ENCODE results near the gene MLLT1.
"Not testable (repeated sequence)": the region's sequence is repeated elsewhere in the genome, so short reads cannot be mapped to it uniquely, and the experiment has no call there.

Gene MLLT1, protein sequence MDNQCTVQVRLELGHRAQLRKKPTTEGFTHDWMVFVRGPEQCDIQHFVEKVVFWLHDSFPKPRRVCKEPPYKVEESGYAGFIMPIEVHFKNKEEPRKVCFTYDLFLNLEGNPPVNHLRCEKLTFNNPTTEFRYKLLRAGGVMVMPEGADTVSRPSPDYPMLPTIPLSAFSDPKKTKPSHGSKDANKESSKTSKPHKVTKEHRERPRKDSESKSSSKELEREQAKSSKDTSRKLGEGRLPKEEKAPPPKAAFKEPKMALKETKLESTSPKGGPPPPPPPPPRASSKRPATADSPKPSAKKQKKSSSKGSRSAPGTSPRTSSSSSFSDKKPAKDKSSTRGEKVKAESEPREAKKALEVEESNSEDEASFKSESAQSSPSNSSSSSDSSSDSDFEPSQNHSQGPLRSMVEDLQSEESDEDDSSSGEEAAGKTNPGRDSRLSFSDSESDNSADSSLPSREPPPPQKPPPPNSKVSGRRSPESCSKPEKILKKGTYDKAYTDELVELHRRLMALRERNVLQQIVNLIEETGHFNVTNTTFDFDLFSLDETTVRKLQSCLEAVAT

DNA sequence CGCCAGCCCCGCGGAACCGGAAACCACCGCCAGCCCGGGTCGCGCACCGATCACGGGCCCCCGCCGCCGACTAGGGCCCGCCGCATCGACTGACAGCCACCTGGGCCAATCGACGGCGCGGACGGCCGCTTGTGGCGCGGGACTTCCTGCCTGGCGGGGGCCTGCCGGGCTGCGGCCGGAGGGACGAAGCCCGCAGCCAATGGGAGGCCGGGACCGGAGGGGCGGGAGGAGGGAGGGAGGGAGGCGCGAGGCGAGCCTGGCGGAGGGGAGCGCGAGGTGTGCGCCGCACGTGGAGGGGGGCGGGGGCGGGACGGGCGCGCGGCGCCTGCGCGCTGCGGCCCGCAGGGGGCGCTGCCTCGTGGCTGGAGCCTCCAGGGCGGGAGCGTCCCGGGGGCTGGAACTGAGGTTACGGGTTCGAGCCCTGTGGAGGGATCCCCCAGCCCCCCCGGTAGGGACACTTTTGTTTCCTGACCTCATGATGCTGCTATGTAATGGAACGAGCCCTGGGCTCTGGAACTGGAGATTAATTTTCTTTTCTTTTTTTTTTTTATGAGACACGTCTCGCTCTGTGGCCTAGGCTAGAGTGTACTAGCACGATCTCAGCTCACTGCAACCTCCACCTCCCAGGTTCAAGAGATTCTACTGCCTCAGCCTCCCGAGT, at the start of gene MLLT1:
TSS of gene MLLT1 (minus strand) at position 45 of the 661 bp plus-strand sequence. CDS start 191 bp downstream, outside the sequence.
- peak; percentile 99 for DNase-seq (ENCODE audit: extremely low spot score)
- ChIA-PET POLR2A (no interaction called here), CTCF (no interaction called here)
- no peak for TF ChIP-seq ZNF384 (IDR thresholded peaks at IDR 0.05)
- no peak for TF ChIP-seq FOXK2 (IDR thresholded peaks at IDR 0.05)
- TF ChIP-seq, protein P1, sequence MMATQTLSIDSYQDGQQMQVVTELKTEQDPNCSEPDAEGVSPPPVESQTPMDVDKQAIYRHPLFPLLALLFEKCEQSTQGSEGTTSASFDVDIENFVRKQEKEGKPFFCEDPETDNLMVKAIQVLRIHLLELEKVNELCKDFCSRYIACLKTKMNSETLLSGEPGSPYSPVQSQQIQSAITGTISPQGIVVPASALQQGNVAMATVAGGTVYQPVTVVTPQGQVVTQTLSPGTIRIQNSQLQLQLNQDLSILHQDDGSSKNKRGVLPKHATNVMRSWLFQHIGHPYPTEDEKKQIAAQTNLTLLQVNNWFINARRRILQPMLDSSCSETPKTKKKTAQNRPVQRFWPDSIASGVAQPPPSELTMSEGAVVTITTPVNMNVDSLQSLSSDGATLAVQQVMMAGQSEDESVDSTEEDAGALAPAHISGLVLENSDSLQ (IDR thresholded peaks at IDR 0.05) = peak; percentile 99
- peak; percentile 92 for TF ChIP-seq L3MBTL2 (conservative IDR thresholded peaks at IDR 0.05)
- TF ChIP-seq ARNT (IDR thresholded peaks at IDR 0.05) = no peak
- no peak for TF ChIP-seq SP1 (IDR thresholded peaks at IDR 0.05)

DNA sequence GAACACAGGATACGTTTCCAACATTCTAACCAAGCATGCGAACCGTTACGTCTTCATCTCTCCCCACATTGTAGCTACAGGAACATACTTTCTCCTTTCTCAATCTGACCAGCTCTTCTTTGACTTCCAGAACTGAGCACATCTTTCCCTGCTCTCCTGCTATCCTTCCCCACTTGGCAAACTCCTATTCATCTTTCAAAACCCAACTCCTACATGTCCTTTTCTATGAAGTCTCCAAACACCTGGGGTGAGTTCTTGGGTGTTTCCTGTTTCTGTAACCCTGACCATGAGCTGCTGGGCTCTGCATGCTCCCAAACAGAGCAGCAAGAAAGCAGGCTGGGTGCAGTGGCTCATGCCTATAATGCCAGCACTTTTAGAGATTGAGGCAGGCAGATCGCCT, 47.0 kb upstream of the MLLT1 start:
- ChIA-PET CTCF (no interaction called here), POLR2A (no interaction called here)
- DNase-seq (ENCODE audit: extremely low spot score) = no peak
- TF ChIP-seq, protein P1 (IDR thresholded peaks at IDR 0.05) = no peak
- TF ChIP-seq ARNT (IDR thresholded peaks at IDR 0.05) = no peak
- TF ChIP-seq SP1 (IDR thresholded peaks at IDR 0.05) = no peak
- no peak for TF ChIP-seq LEF1 (IDR thresholded peaks at IDR 0.05; ENCODE audit: borderline replicate concordance)
- TF ChIP-seq SUZ12 (IDR thresholded peaks at IDR 0.05) = no peak
- TF ChIP-seq FOXM1 (IDR thresholded peaks at IDR 0.05; ENCODE audit: borderline replicate concordance) = no peak
- TF ChIP-seq TARDBP (IDR thresholded peaks at IDR 0.05) = no peak
- TF ChIP-seq ZNF384 (IDR thresholded peaks at IDR 0.05) = no peak
- no peak for TF ChIP-seq FOXK2 (IDR thresholded peaks at IDR 0.05)
- TF ChIP-seq L3MBTL2 (conservative IDR thresholded peaks at IDR 0.05) = no peak
- no peak for TF ChIP-seq HDGF (IDR thresholded peaks at IDR 0.05; ENCODE audit: borderline replicate concordance)
- no peak for TF ChIP-seq NFRKB (IDR thresholded peaks at IDR 0.05)
- TF ChIP-seq ELF4 (IDR thresholded peaks at IDR 0.05) = no peak
- no peak for TF ChIP-seq FOXA1 (IDR thresholded peaks at IDR 0.05)
- no peak for TF ChIP-seq CTBP1 (IDR thresholded peaks at IDR 0.05; ENCODE audit: borderline replicate concordance)
- no peak for TF ChIP-seq BHLHE40 (IDR thresholded peaks at IDR 0.05; ENCODE audit: borderline replicate concordance)

DNA sequence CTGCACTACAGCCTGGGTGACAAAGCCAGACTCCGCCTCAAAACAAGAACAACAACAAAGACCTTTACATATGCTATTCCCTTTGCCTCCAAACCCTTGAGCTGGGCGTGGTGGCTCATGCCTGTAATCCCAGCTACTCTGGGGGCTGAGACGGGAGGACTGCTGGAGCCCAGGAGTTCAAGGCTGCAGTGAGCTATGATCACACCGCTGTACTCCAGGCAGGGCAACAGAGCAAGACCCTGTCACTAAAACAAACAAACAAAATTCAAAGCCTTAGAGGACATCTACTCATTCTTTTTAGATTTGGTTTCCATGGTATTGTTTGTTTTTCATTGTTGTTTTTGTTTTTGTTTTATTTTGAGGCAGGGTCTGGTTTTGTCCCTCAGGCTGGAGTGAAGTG, 45.8 kb upstream of the MLLT1 start:
- no peak for DNase-seq (ENCODE audit: extremely low spot score)
- CTCF ChIA-PET = no interaction called here
- no peak for TF ChIP-seq SP1 (IDR thresholded peaks at IDR 0.05)
- POLR2A ChIA-PET = interaction anchor here (1.3 kb wide), 1 partner anchor 13 kb away, joined by 3 read pairs; no protein-coding TSS in a partner anchor

DNA sequence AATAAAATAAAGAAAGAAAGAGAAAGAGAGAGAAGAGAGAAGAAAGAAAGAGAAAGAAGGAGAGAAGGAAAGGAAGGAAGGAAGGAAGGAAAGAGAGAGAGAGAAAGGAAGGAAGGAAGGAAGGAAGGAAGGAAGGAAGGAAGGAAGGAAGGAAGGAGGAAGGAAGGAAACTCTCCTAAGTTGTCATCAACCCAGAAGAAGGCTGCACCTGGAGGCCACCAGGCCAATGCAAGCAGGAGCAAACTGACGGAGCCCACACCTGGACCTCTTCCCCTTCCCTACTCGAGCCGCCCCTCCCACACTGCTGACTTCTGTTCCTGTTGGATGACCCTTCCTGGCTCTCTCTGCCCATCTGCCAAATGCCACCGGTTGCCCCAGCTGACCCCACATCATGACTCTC, 45.0 kb upstream of the MLLT1 start:
- CTCF ChIA-PET = no interaction called here
- no peak for DNase-seq (ENCODE audit: extremely low spot score)
- no peak for TF ChIP-seq BHLHE40 (IDR thresholded peaks at IDR 0.05; ENCODE audit: borderline replicate concordance)
- TF ChIP-seq TARDBP (IDR thresholded peaks at IDR 0.05) = no peak
- POLR2A ChIA-PET = no interaction called here

DNA sequence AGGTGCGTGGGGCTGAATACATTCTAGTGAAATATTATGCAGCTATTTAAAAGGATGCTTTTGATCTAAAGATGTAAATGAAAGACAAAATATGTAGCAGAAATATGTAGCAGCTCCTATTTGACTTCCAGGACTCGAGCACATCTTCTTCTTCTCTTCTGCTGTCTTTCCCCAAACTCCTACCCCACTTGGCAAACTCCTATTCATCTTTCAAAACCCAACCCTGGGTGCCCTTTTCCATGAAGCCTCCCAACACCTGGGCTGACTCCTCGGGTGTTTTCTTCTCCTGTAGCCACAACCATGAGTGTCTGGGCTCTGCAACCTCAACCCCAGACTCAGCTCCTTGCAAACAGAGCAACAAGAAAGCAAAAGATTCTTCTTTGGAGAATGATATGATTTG, 42.5 kb upstream of the MLLT1 start:
- TF ChIP-seq ELF4 (IDR thresholded peaks at IDR 0.05) (no peak), FOXM1 (IDR thresholded peaks at IDR 0.05; ENCODE audit: borderline replicate concordance) (no peak), ARNT (IDR thresholded peaks at IDR 0.05) (no peak), FOXA1 (IDR thresholded peaks at IDR 0.05) (no peak), LEF1 (IDR thresholded peaks at IDR 0.05; ENCODE audit: borderline replicate concordance) (no peak), NFRKB (IDR thresholded peaks at IDR 0.05) (no peak), L3MBTL2 (conservative IDR thresholded peaks at IDR 0.05) (no peak), ZNF384 (IDR thresholded peaks at IDR 0.05) (no peak)
- ChIA-PET CTCF (no interaction called here), POLR2A (no interaction called here)
- no peak for DNase-seq (ENCODE audit: extremely low spot score)

DNA sequence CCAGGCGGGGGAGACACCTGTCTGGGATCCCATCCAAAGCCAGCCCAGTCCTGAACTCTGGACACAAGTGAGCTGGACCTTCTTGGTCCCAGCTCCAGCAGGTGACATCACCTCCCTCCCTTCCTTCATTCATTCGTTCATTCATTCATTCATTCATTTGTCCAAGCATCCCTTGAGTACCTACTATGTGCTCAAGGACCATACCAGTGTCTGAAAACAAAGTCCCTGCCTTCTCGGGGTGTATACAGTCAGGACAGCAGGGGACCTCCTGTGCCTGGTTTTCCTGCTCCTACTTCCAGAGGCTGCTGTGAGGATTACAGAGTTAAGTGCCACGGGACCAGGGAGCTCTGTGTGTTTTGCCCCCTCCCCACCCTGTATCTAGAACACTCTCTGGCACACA, 39.6 kb upstream of the MLLT1 start:
- ChIA-PET POLR2A (no interaction called here), CTCF (interaction anchor here (0.7 kb wide), 1 partner anchor 14 kb away, joined by 3 read pairs; no protein-coding TSS in a partner anchor)
- no peak for TF ChIP-seq ELF4 (IDR thresholded peaks at IDR 0.05)
- no peak for DNase-seq (ENCODE audit: extremely low spot score)

DNA sequence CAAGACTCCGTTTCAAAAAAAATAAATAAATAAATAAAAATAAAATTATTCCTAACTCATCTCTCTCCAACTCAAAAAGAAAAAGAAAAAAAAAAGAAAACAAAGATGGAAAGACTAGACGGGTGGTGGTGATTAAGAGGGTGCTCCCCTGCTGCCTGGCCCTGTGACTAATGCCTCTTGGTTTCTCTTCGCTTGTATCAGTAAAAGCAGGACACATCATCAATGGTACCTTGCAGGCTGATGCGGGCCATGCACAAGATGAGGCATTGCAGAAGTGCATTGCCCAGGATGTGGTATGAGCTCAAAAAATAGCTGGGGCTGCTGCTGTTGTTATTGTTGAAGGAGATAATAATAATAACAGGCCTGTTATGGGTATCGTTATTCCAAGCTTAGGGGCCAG, 39.0 kb upstream of the MLLT1 start:
- TF ChIP-seq NFRKB (IDR thresholded peaks at IDR 0.05) (no peak), FOXM1 (IDR thresholded peaks at IDR 0.05; ENCODE audit: borderline replicate concordance) (no peak), L3MBTL2 (conservative IDR thresholded peaks at IDR 0.05) (no peak), SUZ12 (IDR thresholded peaks at IDR 0.05) (no peak), ARNT (IDR thresholded peaks at IDR 0.05) (no peak), BHLHE40 (IDR thresholded peaks at IDR 0.05; ENCODE audit: borderline replicate concordance) (no peak), CTBP1 (IDR thresholded peaks at IDR 0.05; ENCODE audit: borderline replicate concordance) (no peak), LEF1 (IDR thresholded peaks at IDR 0.05; ENCODE audit: borderline replicate concordance) (no peak), HDGF (IDR thresholded peaks at IDR 0.05; ENCODE audit: borderline replicate concordance) (no peak), SP1 (IDR thresholded peaks at IDR 0.05) (no peak), FOXA1 (IDR thresholded peaks at IDR 0.05) (no peak), ELF4 (IDR thresholded peaks at IDR 0.05) (no peak), ZNF384 (IDR thresholded peaks at IDR 0.05) (no peak), TARDBP (IDR thresholded peaks at IDR 0.05) (no peak), FOXK2 (IDR thresholded peaks at IDR 0.05) (no peak)
- TF ChIP-seq, protein P1 (IDR thresholded peaks at IDR 0.05) = no peak
- CTCF ChIA-PET = no interaction called here

DNA sequence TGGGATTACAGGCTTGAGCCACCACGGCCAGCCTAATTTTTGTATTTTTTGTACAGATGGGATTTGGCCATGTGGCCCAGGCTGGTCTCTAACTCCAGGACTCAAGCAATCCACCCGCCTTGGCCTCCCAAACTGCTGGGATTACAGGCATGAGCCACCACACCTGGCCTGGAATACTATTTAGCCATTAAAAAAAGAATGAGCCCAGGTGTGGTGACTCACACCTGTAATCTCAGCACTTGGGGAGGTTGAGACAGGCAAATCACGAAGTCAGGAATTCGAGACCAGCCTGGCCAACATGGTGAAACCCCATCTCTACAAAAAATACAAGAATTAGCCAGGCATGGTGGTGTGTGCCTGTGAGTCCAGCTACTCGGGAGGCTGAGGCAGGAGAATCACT, 35.9 kb upstream of the MLLT1 start:
- DNase-seq (ENCODE audit: extremely low spot score); CTCF ChIA-PET; POLR2A ChIA-PET: not testable (repeated sequence)

More for the DNA sequence above, 39.0 kb upstream of the MLLT1 start:
- DNase-seq (ENCODE audit: extremely low spot score) = no peak
- POLR2A ChIA-PET = no interaction called here
